Measurements from ENCODE around the gene TRIO.

Gene TRIO

DNA sequence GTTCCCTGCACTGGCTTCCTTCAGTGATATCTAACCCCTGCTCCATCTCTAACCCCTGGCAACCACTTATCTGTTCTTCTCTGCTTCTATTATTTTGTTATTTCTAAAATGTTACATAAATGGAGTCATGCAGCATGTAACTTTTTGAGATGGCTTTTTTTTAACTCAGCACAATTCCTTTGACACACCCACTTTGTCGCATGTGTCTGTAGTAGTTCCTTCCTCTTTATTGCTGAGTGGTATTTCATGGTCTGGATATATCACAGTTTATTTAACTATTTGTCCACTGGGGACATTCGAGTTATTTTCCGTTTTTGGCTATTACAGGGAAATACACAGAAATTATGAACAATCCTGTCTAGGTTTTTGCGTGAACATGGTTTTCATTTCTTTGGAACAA lies 200.2 kb downstream of the TRIO start:
- Histone ChIP-seq H3K27ac (no peak overlapping the region), H3K4me3 (ENCODE audit: low read depth, low read length) (no peak overlapping the region), H3K27me3 (replicated peaks) (no peaks in the 10 kb centered on the region), H3K36me3 (replicated peaks) (peaks cover 83% of the 10 kb centered on the region)
- no peak for DNase-seq
- in situ Hi-C loops (cut with HindIII; ENCODE audit: low pct_ligation_motif_present, low sequenced_read_pairs), result loop anchor here (25.0 kb wide), 1 partner anchor 331 kb away; no protein-coding TSS in a partner anchor
- TF ChIP-seq, protein P1, sequence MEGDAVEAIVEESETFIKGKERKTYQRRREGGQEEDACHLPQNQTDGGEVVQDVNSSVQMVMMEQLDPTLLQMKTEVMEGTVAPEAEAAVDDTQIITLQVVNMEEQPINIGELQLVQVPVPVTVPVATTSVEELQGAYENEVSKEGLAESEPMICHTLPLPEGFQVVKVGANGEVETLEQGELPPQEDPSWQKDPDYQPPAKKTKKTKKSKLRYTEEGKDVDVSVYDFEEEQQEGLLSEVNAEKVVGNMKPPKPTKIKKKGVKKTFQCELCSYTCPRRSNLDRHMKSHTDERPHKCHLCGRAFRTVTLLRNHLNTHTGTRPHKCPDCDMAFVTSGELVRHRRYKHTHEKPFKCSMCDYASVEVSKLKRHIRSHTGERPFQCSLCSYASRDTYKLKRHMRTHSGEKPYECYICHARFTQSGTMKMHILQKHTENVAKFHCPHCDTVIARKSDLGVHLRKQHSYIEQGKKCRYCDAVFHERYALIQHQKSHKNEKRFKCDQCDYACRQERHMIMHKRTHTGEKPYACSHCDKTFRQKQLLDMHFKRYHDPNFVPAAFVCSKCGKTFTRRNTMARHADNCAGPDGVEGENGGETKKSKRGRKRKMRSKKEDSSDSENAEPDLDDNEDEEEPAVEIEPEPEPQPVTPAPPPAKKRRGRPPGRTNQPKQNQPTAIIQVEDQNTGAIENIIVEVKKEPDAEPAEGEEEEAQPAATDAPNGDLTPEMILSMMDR (IDR thresholded peaks at IDR 0.05; ENCODE audit: low read depth, low read length, missing control alignments), result no peak

DNA sequence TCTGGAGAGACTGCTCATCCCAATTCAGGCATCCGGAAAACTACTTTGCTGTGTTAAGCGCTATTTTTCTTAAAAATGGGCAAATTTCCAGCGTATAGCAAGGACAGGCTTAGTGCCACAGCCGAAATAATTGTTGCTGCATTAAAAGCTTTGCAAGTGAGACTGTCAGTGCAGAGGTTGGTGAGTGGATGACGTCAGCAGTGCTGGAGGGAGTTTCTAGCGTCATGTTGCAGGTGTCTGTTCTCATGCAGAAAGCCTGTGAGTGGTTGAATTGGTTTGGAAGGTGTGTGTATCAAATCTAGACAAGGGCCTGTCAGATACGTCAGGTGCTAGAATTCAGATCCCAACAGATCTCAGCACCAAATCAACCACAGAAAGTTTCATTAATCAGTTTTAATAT lies 204.4 kb downstream of the TRIO start:
- TF ChIP-seq, protein P1 (IDR thresholded peaks at IDR 0.05; ENCODE audit: low read depth, low read length, missing control alignments), result no peak
- in situ Hi-C loops (cut with HindIII; ENCODE audit: low pct_ligation_motif_present, low sequenced_read_pairs), result loop anchor here (25.0 kb wide), 1 partner anchor 335 kb away; no protein-coding TSS in a partner anchor
- no peaks in the 10 kb centered on the region for H3K27me3 ChIP-seq (replicated peaks)
- DNase-seq, result no peak
- H3K36me3 ChIP-seq (replicated peaks), result peaks cover 77% of the 10 kb centered on the region
- H3K4me3 ChIP-seq (ENCODE audit: low read depth, low read length), result no peak overlapping the region
- no peak overlapping the region for H3K27ac ChIP-seq

DNA sequence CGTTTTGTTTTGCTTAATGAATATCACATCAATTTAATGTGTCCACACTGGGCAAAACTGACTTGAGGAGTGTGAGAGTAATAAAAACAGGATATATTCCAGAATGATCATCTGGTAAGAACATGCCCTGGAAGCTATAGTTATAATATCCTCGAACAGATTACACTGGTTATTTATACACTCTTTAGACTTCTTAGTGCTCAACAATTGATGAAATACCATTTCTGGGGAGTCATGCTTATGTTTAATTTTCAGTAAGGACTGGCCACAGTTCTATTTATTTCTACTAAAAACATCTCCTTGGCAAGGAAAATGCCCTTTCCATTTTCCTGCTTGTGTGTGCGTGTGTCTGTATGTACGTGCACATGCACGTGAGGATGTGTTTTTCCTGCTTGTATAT lies 205.0 kb downstream of the TRIO start:
- H3K27ac ChIP-seq, result no peak overlapping the region
- DNase-seq, result no peak
- no peaks in the 10 kb centered on the region for H3K27me3 ChIP-seq (replicated peaks)
- TF ChIP-seq, protein P1 (IDR thresholded peaks at IDR 0.05; ENCODE audit: low read depth, low read length, missing control alignments), result no peak
- no peak overlapping the region for H3K4me3 ChIP-seq (ENCODE audit: low read depth, low read length)
- in situ Hi-C loops (cut with HindIII; ENCODE audit: low pct_ligation_motif_present, low sequenced_read_pairs), result loop anchor here (25.0 kb wide), 1 partner anchor 336 kb away; no protein-coding TSS in a partner anchor
- peaks cover 71% of the 10 kb centered on the region for H3K36me3 ChIP-seq (replicated peaks)

DNA sequence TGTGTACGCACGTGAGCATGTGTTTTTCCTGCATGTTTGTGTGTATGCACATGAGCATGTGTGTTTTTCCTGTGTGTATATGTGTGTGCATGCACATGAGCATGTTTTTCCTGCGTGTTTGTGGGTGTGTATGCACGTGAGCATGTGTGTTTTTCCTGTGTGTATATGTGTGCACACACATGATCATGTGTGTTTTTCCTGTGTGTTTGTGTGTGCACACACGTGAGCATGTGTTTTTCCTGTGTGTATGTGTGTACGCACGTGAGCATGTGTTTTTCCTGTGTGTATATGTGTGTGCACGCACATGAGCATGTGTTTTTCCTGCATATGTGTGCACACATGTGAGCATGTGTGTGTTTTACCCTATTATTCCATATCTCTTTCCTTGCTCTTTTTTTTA lies 205.9 kb downstream of the TRIO start:
- Histone ChIP-seq H3K27me3 (replicated peaks) (no peaks in the 10 kb centered on the region), H3K4me3 (ENCODE audit: low read depth, low read length) (no peak overlapping the region), H3K27ac (no peak overlapping the region), H3K36me3 (replicated peaks) (peaks cover 64% of the 10 kb centered on the region)
- TF ChIP-seq, protein P1 (IDR thresholded peaks at IDR 0.05; ENCODE audit: low read depth, low read length, missing control alignments), result no peak
- in situ Hi-C loops (cut with HindIII; ENCODE audit: low pct_ligation_motif_present, low sequenced_read_pairs), result loop anchor here (25.0 kb wide), 1 partner anchor 337 kb away; no protein-coding TSS in a partner anchor
- DNase-seq, result no peak

DNA sequence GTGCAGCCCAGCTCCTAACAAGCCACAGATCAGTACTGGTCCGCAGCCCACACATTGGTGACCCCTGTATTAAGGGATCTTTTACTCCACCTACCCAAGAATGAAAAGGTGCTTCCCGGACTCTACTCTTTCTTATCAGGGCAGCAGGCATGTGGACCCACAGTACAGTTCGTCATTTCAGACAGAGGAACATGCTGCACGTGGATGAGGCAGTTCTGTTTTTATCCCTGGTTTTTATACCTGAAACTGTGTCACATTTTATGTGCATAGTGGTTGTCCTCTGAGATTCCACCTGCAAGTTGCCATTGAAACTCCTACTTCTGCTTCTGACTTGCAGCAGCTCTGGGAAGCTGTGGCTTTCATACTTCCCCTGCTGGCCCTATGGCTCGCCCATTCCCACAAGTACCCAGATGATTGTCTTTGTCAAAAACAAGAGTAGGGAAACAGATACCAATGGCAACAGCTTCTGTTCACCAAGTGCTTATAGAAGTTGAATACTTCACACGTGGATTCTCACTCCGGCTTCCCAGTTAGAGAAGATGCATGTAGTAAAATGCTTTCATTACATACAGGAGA lies 208.0 kb downstream of the TRIO start:
- in situ Hi-C loops (cut with HindIII; ENCODE audit: low pct_ligation_motif_present, low sequenced_read_pairs), result no loop called here
- H3K4me3 ChIP-seq (ENCODE audit: low read depth, low read length), result no peak overlapping the region
- H3K27ac ChIP-seq, result no peak overlapping the region
- no peak for DNase-seq
- no peaks in the 10 kb centered on the region for H3K27me3 ChIP-seq (replicated peaks)
- H3K36me3 ChIP-seq (replicated peaks), result peaks cover 52% of the 10 kb centered on the region
- TF ChIP-seq, protein P1 (IDR thresholded peaks at IDR 0.05; ENCODE audit: low read depth, low read length, missing control alignments), result no peak
